ENCODE results near the gene ZNF681.
"Not testable (repeated sequence)": the region's sequence is repeated elsewhere in the genome, so short reads cannot be mapped to it uniquely, and the experiment has no call there.

Gene ZNF681

DNA sequence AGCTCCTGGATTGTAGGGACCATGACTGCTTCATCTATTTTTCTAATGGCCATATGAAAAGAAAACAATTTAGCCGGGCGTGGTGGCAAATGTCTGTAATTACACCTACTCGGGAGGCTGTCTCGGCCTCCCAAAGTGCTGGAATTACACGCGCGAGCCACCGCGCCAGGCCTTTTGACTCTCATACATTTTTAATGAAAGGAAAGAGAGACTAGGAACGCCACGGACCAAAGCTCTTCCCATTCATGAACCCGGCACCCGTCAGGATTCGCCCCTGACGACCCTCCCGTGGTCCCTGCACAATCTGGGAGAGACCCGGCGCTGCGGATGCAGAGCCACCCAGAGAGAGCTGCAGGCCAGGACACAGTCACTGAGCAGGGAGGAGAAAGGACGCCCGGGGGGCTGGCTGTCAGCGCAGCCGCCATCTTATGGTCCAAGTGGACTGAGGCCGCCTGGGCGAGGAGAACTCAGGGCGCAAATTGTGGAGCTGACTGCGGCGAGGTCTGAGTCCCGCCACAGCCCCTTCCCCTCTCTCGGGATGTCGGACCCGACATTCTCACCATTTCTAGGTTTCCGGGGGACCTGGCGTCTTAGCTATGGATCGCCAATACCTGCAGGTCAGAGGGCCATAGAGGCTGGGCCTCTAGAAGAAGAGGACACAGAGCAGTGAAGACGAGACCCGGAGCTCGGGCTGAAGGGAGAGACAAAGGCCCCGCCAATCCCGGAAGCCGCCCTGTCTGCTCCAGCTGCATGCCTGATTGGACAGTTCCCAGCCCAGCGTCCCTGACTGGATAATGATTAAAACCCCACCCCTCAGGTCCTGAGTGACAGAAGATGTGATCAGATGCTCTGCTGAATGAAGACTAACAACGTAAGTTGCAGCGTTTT is at the start of gene ZNF681:
ZNF681 (minus strand) TSS at position 705 of the 888 bp plus-strand sequence; CDS start at position 563, 142 bp downstream.
- DNase-seq (ENCODE audit: low read depth): peak; percentile 84

DNA sequence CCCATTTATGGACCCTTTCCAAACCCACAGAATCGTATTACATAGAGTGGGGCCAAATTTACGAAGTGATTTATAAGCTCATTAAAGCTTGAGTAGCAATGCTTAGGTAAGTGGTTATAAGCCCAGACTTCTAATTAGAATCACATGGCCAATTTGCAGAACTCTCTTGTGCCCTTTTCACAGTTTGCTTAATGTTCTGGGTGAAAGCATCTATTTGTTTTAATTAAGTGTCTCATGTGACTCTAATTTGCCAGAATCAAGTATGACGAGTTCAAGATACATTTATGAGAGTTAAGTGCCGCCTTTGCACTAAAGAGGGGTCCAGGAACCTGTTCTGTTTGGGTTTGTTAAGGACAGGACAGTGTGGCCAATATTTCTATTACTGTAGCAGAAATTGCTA is 46.0 kb upstream of the ZNF681 start:
- DNase-seq (ENCODE audit: low read depth): no peak

DNA sequence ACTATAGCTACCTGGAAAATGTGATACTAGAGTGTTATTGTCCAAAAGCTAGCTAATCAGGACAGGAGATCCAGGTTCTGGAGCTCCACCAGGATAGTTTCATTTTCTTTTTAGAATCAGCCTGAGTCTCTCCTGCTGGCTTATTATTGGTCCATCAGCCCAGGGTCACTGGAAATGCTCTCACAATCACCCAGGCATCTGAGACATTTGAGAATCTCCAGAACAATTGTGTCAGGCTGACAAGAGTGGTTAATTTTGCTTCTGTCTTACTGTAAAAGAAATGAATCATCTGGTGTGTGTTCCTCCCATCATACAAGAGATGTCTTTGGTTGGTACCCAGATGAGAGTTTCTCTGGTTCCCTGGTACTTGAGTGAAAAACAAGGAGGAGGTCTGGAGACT is 43.6 kb upstream of the ZNF681 start:
- DNase-seq (ENCODE audit: low read depth): no peak

DNA sequence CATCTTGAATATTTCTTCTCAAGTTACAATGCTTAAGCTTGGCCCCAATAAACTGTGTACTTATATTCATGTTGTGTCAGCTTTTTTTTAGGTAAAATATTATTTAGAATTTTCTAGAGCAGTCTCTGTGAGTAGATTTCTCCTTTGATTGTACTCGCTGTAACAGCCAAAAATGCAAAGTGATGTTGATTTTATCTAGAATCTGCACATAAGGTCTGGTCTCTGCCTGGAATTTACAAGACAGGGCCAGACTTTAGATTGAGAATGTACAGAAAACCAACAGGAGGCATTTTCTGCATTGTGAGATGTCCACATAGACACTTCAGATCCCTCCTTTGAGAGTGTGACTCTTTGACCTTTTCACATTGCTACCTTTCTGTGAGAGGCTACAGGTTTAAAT is 43.1 kb upstream of the ZNF681 start:
- DNase-seq (ENCODE audit: low read depth): no peak

DNA sequence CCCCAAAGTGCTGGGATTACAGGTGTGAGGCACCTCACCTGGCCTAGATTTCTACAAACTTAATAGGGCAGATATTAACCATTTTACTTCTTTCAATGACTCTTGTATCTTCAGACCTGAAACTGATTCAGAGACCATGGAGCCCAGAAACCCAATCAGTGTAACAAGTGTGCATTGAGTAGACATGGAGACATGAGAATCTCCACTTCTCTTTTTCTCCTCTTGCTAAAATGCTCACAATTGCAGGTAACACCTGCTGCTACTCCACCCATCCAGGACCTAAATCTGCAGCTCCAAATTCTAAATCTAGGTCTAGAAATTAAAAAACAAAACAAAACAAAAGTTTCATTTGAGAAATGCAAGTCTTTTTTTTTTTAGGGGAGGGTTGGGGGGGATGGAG is 42.2 kb upstream of the ZNF681 start:
- DNase-seq (ENCODE audit: low read depth): no peak

DNA sequence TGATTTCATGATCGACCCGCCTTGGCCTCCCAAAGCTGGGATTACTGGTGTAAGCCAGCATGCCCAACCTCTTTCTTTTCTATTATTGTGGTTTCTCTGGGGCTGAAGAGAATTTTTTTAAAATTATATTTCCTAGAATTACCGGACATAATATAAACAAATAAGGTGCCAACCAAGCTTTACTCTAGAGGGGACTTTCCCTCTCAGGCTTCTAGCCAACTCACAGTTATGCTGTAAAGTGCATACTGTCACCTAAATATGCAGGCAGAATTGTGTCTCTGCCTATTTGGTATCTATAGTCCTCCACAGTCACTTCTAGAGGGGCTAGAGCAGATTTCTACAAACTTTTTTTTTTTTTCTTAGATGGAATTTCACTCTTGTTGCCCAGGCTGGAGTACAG is 41.6 kb upstream of the ZNF681 start:
- no peak for DNase-seq (ENCODE audit: low read depth)

DNA sequence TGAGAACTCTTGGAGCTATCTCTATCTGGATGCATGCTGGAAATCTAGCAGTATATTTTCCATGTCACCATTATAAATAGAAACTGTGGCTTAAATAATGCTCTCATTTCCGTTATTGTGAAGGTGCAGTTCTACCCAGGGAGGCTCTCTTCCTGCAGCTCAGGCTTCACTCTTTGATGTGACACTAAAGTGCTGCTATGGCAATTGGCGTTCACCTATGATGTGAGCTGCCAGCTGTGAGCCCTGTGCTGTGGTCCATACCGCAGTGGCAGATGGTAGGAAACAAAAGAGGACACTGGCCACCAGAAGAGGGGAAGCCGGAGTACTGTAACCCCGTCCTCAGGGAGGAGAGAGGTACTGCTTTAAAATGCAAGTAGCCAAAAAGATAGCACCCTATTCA is 40.6 kb upstream of the ZNF681 start:
- no peak for DNase-seq (ENCODE audit: low read depth)

DNA sequence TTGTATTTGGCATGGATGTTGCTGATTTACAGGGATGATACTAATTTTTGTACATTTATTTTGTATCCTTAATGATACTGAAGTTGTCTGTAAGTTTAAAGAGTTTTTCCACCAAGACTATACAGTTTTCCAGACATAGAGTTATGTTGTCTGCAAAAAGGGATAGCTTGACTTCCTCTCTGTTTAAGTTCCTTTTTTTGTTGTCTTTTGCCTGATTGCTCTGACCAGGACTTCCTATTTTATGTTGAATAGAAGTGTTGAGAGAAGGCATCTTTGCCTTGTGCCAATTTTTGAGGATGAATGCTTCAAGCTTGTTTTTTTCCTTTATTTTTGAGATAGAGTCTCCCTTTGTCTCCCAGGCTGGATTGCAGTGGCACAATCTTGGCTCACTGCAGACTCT is 36.8 kb upstream of the ZNF681 start:
- no peak for DNase-seq (ENCODE audit: low read depth)

DNA sequence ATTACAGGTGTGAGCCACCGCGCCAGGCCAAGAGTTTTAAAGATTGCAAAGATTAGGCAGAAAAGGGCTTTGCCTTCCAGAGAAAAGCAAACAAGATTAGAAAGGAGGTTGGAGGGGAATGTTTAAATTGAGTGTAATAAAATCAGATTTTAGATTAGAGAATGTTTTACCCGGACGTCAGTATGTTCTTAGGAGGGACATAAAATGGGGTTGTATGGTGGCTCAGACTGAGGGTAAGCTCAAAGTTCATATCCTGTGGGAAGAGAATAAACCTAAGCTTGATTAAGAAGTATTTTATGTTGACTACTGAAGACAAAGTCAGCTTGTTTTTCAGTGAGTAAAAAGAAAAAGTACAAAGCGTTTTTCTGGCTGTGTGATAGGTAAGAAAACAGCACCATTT is 34.1 kb upstream of the ZNF681 start:
- no peak for DNase-seq (ENCODE audit: low read depth)

DNA sequence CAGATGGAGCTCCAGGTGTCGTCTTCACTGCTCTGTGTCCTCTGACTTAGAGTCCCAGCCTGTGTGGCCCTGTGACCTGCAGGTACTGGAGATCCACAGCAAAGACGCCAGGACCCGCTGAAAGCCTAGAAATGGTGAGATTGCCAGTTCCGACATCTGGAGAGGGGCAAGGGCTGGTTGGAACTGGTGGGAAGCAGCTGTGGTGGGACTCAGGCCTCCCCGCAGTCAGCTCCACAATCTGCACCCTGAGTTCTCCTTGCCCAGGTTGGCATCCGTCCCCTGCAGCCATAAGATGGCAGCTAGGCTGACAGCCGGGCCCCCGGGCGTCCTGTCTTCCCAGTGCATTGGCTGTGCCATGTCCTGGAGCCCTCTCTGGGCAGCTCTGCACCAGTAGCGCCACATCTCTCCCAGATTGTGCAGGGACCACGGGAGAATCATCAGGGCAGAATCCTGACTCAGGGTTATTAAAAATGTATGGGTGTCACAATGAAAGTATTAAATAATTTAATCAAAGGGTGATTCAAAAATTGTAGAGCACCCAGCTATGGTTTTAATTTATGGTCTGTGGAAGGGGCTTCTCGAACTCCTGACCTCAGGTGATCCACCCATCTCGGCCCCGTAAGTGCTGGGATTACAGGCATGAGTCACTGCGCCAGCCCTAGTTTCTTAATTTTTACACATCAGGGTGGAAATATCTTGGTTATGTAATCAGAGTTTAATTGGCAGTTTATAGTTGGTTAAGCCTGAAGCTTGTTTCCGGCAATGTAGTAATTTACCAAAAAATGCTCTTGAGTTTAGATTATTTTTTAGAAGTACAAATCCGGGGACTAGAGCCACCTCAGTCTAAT is 32.2 kb upstream of the ZNF681 start:
- DNase-seq (ENCODE audit: low read depth): no peak

DNA sequence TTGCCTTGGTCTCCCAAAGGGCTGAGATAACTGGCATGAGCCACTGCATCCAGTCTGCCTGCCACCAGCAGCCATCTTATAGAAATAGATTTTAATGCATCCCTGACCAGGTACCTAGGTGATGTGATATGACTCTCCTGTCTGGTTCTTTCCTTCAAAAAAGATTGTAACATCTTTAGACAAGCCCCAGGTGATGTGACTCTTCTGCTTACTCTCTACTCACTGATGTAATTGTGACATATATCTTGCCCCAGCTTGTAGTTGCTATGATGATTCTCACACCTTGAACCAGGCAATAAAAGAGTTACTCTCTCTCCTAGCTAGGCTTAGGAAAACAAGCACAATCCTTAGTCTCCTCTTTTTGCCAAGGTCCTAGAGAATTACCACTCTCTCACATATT is 30.6 kb upstream of the ZNF681 start:
- DNase-seq (ENCODE audit: low read depth): no peak

DNA sequence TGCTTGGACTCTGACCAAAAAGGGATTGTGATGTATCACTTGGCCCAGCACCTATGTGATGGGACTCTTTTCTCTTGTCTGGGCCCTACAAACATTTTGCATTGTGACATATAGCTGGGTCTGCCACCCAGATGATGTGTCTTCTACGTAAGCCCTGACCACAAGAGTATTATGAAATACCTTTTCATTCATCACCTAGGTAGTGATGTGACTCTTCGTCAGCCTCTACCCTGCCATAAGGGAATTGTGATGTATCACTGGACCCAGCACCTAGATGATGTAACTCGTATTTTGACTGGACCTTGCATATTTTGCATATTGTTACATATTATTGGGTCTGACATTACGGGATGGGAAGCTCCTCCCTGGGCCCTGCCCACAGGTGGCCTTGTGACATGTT is 29.7 kb upstream of the ZNF681 start:
- no peak for DNase-seq (ENCODE audit: low read depth)

DNA sequence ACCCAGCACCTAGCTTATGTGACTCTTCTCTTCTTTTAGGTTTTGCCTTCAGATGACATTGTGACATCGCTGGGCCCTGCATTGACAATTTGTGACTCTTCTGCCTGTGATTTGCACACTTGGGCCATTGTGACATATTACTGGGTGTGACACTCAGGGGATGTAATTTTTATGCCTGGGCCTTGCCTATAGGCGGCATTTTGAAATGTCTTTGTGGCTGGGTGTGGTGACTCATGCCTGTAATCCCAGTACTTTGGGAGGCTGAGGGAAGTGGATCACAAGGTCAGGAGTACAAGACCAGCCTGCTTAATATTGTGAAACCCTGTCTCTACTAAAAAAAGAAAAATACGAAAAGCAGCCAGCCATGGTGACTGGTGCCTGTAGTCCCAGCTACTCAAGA is 28.4 kb upstream of the ZNF681 start:
- no peak for DNase-seq (ENCODE audit: low read depth)

DNA sequence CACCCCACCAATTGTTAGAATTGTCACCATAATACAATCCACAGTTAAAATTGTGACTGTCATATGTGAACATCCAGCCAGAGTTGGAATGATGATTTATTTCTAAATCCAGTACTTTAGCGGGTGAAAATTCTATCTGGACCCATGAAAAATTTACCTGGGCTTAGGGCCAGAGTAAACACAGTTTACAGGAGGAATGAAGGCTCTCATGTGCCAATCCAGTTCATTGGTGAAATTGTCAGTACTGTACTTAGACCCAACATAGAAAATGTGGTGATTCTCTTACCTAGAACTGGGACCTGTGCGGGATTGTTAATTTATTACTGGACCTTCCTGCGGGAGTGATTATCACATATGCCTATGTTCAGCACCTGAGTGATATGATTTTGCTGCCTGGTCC is 27.3 kb upstream of the ZNF681 start:
- DNase-seq (ENCODE audit: low read depth): no peak

DNA sequence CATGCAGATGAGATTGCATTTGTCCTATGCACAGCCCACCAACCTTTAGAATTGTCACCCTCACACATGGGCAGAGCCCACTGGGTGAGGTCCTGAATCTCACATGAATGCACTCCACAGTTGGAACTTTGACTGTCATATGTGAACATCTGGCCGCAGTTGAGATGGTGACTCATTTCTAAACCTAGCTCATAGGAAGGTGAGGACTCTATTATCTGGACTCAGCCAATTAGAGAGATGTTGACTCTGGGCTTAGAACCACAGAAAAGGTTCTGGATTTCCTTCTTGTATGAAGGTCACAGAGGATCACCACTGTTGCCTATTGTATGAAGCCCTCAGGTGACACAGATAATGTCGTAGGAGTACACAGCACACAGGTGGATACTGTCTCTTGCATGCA is 25.6 kb upstream of the ZNF681 start:
- DNase-seq (ENCODE audit: low read depth): no peak

DNA sequence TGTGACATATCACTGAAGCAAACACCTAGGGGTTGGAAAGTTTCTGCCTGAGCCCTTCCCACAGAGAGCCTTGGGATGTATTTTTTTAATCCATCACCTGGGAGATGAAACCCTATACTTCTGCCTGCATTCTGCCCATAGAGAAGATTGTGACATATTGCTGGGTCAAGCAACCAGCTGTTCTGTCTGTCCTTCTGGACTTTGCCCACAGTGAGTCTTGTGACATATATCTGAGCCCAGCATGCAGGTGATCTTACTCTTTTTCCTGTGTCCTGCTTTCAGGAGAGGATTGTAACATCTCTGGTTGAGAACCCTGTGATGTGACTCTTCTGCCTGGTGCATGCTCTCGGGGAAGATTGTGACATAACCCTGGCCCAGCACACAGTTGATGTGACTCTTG is 24.9 kb upstream of the ZNF681 start:
- no peak for DNase-seq (ENCODE audit: low read depth)

DNA sequence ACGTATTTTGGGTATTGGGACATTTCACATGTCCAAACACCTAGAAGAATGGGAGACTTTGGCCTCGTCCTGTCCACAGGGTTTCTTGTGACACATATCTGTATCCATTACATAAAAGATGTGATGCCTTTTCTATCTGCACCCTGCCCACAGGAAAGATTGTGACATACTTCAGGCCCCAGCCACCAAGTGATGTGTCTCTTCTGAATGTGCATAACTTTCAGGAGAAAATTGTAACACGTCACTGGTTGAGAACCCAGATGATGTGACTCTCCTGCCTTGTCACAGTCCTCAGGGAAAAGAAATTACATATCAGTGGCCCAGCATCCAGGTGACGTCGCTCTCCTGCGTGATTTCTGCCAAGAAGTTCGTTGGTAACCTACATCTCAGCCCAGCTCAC is 21.0 kb upstream of the ZNF681 start:
- no peak for DNase-seq (ENCODE audit: low read depth)

DNA sequence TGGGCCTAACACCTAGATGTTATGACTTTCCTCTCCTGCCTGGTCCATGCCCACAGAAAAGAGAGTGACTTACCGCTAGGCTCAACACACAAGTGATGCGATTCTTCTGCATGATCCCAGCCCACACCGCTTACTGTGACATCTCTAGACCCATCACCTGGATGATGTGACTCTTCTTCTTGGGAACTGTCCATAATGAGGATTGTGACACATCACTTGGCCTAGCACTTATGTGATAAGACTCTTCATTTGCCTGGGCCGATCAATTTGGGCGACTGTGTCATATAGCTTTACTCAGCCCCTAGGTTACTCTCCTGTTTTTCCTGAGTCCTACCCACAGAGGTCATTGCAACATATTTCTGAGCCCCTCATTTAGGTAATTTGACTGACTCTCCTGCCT is 19.9 kb upstream of the ZNF681 start:
- no peak for DNase-seq (ENCODE audit: low read depth)

DNA sequence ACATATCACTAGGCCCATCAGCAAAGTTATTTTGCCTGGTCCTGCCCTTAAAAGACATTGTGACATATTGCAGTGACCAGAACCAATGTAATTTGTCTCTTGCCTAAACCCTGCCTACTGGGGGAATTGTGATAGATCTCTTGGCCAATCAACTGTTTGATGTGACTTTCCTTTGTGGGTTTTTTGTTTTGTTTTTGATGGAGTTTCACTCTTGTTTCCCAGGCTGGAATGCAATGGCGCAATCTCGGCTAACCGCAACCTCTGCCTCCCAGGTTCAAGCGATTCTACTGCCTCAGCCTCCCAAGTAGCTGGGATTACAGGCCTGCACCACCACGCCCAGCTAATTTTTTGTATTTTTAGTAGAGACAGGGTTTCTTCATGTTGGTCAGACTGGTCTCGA is 19.3 kb upstream of the ZNF681 start:
- not testable (repeated sequence) for DNase-seq (ENCODE audit: low read depth)

DNA sequence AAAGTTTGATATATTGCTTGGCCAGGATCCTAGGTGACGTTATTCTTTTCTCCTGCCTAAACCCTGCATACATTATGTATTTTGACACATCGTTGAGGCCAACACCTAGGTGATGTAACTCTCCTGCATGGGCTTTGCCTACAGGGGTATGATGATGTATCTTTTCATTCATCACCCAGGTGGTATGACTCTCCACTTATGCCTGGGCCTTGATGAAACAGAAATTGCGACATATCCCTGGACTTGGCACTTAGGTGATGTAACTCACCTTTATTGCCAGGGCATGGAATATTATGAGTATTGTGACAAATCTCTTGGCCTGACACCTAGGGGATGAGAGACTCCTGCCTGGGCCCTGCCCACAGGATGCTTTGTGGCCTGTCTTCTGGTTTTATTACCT is 18.5 kb upstream of the ZNF681 start:
- DNase-seq (ENCODE audit: low read depth): no peak

DNA sequence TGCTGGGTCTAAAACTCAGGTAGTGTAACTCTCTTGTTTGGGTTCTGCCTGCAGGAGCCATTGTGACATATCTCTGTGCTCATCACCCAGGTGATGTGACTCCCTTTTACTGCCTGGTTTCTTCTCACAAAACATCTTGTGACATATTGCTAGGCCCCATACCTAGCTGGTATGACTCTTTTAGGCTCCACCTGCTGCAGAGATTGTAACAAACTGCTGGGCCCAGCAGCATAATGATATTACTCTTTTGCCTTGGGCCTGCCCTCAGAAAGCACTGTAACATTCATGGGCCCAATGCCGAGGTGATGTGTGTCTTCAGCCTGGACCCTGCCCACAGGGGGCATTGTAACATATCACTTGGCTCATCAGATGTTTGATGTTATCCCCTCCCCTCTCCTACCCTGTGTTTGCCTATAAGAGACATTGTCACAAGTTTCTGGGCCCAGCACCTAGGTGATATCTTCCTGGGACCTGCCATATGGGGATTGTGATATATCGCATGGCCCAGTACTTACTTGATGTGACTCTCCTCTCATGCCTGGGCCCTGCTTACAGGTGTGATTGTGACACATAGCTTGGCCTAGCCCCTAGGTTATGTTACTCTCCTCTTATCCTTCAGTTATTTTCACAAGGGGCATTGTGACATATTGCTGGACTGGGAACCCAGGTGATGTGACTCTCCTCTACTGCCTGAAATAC is 18.0 kb upstream of the ZNF681 start:
- no peak for DNase-seq (ENCODE audit: low read depth)

DNA sequence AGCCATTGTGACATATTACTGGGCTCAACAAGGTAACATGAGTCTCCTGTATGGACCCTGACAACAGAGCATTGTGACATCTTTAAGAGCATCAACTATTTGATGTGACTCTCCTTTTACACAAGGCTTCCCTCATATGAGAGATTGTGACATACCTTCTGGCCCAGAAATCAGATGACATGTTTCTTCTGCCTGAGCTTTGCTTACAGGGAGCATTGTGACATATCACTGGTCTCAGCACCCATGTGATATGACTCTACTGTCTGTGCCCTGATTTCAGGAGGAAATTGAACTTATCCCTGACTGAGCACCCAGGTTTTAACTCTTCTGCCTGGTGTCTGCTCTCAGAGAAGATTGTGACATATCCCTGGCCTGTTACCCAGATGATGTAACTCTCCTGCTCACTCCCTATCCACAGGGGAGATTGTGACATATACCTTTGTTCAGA is 15.9 kb upstream of the ZNF681 start:
- no peak for DNase-seq (ENCODE audit: low read depth)

DNA sequence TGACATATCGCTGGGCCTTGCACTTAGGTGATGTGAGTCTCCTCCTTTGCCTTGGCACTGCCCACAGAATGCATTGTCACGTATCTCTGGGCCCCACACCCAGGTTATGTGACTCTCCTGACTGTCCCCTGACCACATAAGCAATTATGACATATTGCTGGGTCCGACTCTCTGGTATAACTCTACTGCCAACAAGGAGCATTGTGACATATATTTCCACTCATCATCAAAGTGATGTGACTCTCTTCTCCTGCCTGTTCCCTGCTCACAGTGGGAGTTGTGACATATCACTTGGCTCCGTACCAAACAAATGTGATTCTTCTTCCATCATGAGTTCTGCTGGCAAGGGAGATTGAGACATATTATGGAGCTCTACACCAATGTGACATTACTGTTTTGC is 15.4 kb upstream of the ZNF681 start:
- DNase-seq (ENCODE audit: low read depth): no peak
